Coronary artery (tissue), 2 donors: Measurements from ENCODE around the gene WNK2.
A peak's percentile ranks its signal among the peaks of the same experiment; 100 is the strongest.

Experiments
- DNase-seq: peaks from one replicate; pipeline ENCODE4 v3.0.0-alpha.2; 2017; ENCODE audit warnings: low spot score
- H3K27ac ChIP-seq, 2 donors: fragments of 200-600 bp; sonication (generic); one replicate each; pipeline ENCODE4 v1.5.1; 2016 to 2019
- H3K4me3 ChIP-seq: fragments of 200-600 bp; sonication (generic); 2 replicates; pipeline ENCODE4 v1.5.1; 2016; ENCODE audit warnings: mild to moderate bottlenecking, moderate library complexity
- TF ChIP-seq, protein P1 (sequence below): fragments of 200-600 bp; sonication (generic); IDR thresholded peaks from one replicate; pipeline ENCODE4 v1.5.1; 2019; ENCODE audit warnings: antibody characterized with exemption

The WNK2 gene

GRCh38 chr9:93264338-93265125, 80.6 kb downstream of the WNK2 start:
- TF ChIP-seq, protein P1, sequence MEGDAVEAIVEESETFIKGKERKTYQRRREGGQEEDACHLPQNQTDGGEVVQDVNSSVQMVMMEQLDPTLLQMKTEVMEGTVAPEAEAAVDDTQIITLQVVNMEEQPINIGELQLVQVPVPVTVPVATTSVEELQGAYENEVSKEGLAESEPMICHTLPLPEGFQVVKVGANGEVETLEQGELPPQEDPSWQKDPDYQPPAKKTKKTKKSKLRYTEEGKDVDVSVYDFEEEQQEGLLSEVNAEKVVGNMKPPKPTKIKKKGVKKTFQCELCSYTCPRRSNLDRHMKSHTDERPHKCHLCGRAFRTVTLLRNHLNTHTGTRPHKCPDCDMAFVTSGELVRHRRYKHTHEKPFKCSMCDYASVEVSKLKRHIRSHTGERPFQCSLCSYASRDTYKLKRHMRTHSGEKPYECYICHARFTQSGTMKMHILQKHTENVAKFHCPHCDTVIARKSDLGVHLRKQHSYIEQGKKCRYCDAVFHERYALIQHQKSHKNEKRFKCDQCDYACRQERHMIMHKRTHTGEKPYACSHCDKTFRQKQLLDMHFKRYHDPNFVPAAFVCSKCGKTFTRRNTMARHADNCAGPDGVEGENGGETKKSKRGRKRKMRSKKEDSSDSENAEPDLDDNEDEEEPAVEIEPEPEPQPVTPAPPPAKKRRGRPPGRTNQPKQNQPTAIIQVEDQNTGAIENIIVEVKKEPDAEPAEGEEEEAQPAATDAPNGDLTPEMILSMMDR: no peak
- Histone ChIP-seq H3K4me3 (no peak overlapping the region), H3K27ac (no peak overlapping the region)
- no peak for DNase-seq

DNA sequence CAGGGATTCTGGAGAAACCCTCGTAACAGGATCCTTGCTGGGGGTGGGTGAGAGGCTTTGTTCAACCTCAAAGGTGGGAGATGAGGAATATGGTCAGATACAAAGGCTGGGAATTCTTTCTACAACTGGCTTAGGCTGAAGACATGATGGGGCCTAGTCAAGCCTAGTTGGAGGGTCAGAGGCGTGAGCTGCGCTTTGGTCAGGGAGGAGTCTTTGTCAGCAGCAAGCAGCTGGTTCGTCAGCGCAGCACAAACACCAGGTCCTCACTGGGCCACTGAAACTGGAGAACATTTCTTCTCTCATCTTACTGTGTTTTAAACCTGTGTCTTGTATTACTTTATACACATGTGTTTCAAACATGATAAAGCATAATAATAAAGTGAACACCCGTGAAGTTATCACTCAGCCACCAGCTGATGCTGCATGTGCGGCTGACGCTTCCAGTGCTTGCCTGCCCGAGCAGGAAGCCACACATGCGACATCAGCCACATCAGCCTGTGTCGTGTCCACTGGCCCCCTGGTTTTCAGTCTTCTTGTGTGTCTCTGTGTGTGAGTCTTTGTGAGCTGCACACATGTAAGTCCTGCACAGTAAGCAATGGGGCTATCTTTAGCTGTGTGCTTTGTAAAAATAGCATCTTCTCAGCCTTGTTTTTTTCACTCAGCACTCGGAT, 81.5 kb downstream of the WNK2 start:
- Histone ChIP-seq H3K4me3 (no peak overlapping the region), H3K27ac (no peak overlapping the region)
- DNase-seq: no peak
- TF ChIP-seq, protein P1: no peak

DNA sequence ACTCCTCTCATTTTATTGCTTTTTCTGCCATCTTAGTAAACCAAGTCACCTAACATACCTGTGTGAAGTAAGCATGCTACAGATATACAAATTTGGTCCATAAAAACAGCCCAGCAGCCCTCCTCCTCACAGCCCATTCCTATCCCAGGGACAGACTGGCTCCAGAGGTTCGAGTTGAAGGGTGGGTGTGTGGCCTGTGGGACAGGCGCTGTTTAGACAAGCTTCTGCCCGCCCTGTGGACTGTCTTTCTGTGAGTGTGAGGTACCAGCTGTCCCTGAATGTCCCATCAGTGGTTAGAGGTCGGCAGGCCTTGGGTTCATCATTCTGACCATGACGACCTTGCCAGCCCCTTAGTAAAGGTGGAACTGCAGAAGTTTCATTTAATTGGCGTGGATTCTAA, 82.0 kb downstream of the WNK2 start:
- DNase-seq: no peak
- H3K4me3 ChIP-seq: no peak overlapping the region
- TF ChIP-seq, protein P1: no peak
- no peak overlapping the region for H3K27ac ChIP-seq

DNA sequence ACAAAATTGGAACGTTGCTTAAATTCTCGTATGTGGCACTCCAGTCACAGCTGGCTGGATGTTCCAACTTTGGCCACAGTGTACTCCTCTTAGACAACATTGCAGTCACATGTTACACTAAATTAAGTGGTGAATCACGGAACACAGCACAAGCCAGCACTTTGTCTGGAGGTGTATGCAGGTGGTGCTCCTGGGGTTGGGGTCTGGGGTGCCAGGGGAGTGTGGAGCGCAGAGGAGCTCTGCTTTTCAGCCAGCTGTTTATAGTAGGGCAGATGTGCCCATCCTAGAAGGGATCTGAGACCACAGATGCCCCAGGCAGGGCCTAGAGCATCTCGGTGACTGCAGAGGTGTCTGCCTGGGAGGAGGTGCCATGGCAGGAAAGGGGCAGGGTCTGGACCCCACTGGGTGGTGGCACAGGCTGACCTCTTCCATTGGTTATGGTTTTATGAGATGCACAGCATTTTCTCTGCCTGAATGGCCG, 82.6 kb downstream of the WNK2 start:
- TF ChIP-seq, protein P1: no peak
- DNase-seq: no peak
- Histone ChIP-seq H3K27ac (no peak overlapping the region), H3K4me3 (no peak overlapping the region)

GRCh38 chr9:93267091-93267541, 83.2 kb downstream of the WNK2 start:
- Histone ChIP-seq H3K27ac (no peak overlapping the region), H3K4me3 (no peak overlapping the region)
- DNase-seq: peak; percentile 57
- TF ChIP-seq, protein P1: no peak

- no peak overlapping the region for H3K27ac ChIP-seq
- peak; percentile 63 for DNase-seq
- no peak overlapping the region for H3K4me3 ChIP-seq
- TF ChIP-seq, protein P1: no peak
These were observed 84.0 kb downstream of the WNK2 start for GRCh38 chr9:93267681-93268505.
